Measurements from ENCODE around the gene CASS4. TPM values are rescaled to one million over a fixed set of nuclear protein-coding genes. Genes with fewer than 3 reads are reported as not detected.

CASS4 gene
- total RNA-seq, 3 donors from 2014 or later = 0.61 to 1.0 (median 0.77) TPM

- H3K9me3 ChIP-seq = no peaks in the 10 kb centered on the region
- peak; percentile 25 for ATAC-seq
- no peak overlapping the region for H3K4me3 ChIP-seq
- no peaks in the 10 kb centered on the region for H3K36me3 ChIP-seq (ENCODE audit: low read depth)
- H3K4me1 ChIP-seq (ENCODE audit: low read depth) = no peaks in the 10 kb centered on the region
- peak in 1 of 3 donors; percentile 32 for DNase-seq
- TF ChIP-seq, protein P1, sequence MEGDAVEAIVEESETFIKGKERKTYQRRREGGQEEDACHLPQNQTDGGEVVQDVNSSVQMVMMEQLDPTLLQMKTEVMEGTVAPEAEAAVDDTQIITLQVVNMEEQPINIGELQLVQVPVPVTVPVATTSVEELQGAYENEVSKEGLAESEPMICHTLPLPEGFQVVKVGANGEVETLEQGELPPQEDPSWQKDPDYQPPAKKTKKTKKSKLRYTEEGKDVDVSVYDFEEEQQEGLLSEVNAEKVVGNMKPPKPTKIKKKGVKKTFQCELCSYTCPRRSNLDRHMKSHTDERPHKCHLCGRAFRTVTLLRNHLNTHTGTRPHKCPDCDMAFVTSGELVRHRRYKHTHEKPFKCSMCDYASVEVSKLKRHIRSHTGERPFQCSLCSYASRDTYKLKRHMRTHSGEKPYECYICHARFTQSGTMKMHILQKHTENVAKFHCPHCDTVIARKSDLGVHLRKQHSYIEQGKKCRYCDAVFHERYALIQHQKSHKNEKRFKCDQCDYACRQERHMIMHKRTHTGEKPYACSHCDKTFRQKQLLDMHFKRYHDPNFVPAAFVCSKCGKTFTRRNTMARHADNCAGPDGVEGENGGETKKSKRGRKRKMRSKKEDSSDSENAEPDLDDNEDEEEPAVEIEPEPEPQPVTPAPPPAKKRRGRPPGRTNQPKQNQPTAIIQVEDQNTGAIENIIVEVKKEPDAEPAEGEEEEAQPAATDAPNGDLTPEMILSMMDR (IDR thresholded peaks at IDR 0.05) = no peak
- intact Hi-C loops (cut with DNase I, micrococcal nuclease) = no loop called here
These were observed 28.4 kb downstream of the CASS4 start for GRCh38 chr20:56440346-56441007.

DNA sequence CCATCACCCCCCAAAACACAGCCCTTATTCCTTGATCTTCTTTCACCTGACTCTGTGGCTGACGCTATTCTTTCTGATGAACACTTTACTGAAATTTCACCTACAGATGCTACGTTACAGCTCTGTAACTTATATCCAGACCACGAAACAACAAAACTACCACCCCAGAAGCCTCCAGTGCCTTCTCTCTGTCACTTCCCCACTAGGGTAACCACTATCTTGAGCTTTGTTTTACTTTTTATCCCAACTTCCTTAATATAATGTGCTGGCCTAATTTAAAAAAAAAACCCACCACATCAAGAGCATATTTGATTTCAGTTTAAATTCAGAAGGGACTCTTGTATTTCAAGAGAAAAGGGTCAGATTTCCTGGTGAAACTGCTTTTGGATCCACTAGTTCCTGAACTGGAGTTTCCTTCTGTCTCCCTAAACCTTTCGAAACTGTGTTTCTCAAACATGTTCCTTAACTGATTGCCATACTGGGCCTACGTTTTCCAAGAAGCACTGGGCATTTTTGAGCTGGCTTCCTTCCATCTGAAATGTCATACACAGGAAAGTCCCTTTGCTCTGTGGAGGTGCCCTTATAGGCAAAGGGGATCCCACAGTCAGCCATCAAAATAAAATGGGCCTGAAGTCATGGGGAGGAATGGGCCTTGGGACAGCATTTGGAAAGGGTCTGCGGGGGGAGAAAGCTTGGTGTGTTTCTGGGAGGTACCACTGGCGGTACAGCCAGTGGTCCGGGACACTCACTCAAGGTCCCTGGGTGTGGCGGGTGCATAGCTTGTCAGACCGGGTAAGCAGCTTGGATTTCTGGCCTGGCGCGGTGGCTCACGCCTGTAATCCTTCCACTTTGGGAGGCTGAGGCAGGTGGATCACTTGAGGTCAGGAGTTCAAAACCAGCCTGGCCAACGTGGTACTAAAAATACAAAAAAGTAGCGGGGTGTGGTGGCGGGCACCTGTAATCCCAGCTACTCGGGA lies 30.6 kb downstream of the CASS4 start:
- H3K4me3 ChIP-seq = no peak overlapping the region
- H3K36me3 ChIP-seq (ENCODE audit: low read depth) = no peaks in the 10 kb centered on the region
- intact Hi-C loops (cut with DNase I, micrococcal nuclease) = no loop called here
- DNase-seq (no peak), ATAC-seq (no peak)
- TF ChIP-seq, protein P1 (IDR thresholded peaks at IDR 0.05) = no peak
- no peaks in the 10 kb centered on the region for H3K9me3 ChIP-seq
- no peaks in the 10 kb centered on the region for H3K4me1 ChIP-seq (ENCODE audit: low read depth)

GRCh38 chr20:56443654-56444540 lies 31.8 kb downstream of the CASS4 start:
- no peak overlapping the region for H3K4me3 ChIP-seq
- DNase-seq (no peak), ATAC-seq (no peak)
- intact Hi-C loops (cut with DNase I, micrococcal nuclease) = no loop called here
- TF ChIP-seq, protein P1 (IDR thresholded peaks at IDR 0.05) = no peak
- no peaks in the 10 kb centered on the region for H3K4me1 ChIP-seq (ENCODE audit: low read depth)
- no peaks in the 10 kb centered on the region for H3K36me3 ChIP-seq (ENCODE audit: low read depth)
- no peaks in the 10 kb centered on the region for H3K9me3 ChIP-seq

- TF ChIP-seq, protein P1 (IDR thresholded peaks at IDR 0.05) = no peak
- DNase-seq (no peak), ATAC-seq (no peak)
- intact Hi-C loops (cut with DNase I, micrococcal nuclease) = no loop called here
- H3K4me3 ChIP-seq = no peak overlapping the region
- no peaks in the 10 kb centered on the region for H3K9me3 ChIP-seq
- no peaks in the 10 kb centered on the region for H3K36me3 ChIP-seq (ENCODE audit: low read depth)
- H3K4me1 ChIP-seq (ENCODE audit: low read depth) = no peaks in the 10 kb centered on the region
These were observed 33.1 kb downstream of the CASS4 start for GRCh38 chr20:56445130-56445529.

- intact Hi-C loops (cut with DNase I, micrococcal nuclease) = no loop called here
- Histone ChIP-seq H3K4me3 (no peak overlapping the region), H3K4me1 (ENCODE audit: low read depth) (no peaks in the 10 kb centered on the region), H3K9me3 (no peaks in the 10 kb centered on the region), H3K36me3 (ENCODE audit: low read depth) (no peaks in the 10 kb centered on the region)
- DNase-seq (no peak), ATAC-seq (no peak)
- TF ChIP-seq, protein P1 (IDR thresholded peaks at IDR 0.05) = no peak
These were observed 33.5 kb downstream of the CASS4 start for GRCh38 chr20:56445540-56445939.
